GM08714 (cell line): ENCODE data around the gene MOCS2.

Experiments used
- H3K4me3 ChIP-seq: fragments of 200-500 bp; sonication (Bioruptor generic); 2 replicates; pipeline ENCODE4 v1.5.1; 2014; ENCODE audit warnings: mild to moderate bottlenecking, low read length, inconsistent platforms
- ZNF274 ChIP-seq: IDR thresholded peaks from 2 replicates; pipeline ENCODE4 v1.6.1; 2012; ENCODE audit warnings: mild to moderate bottlenecking, low read depth, low read length

MOCS2 gene

GRCh38 chr5:53084546-53085255, 24.9 kb downstream of the MOCS2 start:
- no peak for TF ChIP-seq ZNF274
- H3K4me3 ChIP-seq = no peak overlapping the region

GRCh38 chr5:53083927-53084326, 25.6 kb downstream of the MOCS2 start:
- no peak overlapping the region for H3K4me3 ChIP-seq

GRCh38 chr5:53080271-53080670, 29.3 kb downstream of the MOCS2 start:
- TF ChIP-seq ZNF274 = no peak
- H3K4me3 ChIP-seq = no peak overlapping the region

More at GRCh38 chr5:53083927-53084326, 25.6 kb downstream of the MOCS2 start:
- no peak for TF ChIP-seq ZNF274

GRCh38 chr5:53076014-53076583, 33.5 kb downstream of the MOCS2 start:
- no peak overlapping the region for H3K4me3 ChIP-seq
- TF ChIP-seq ZNF274 = no peak

GRCh38 chr5:53073348-53073747, 36.2 kb downstream of the MOCS2 start:
- no peak for TF ChIP-seq ZNF274
- H3K4me3 ChIP-seq = no peak overlapping the region

GRCh38 chr5:53071738-53072137, 37.8 kb downstream of the MOCS2 start:
- no peak for TF ChIP-seq ZNF274
- H3K4me3 ChIP-seq = no peak overlapping the region

- H3K4me3 ChIP-seq = no peak overlapping the region
- TF ChIP-seq ZNF274 = no peak
Observed at GRCh38 chr5:53071298-53071697, 38.3 kb downstream of the MOCS2 start.

DNA sequence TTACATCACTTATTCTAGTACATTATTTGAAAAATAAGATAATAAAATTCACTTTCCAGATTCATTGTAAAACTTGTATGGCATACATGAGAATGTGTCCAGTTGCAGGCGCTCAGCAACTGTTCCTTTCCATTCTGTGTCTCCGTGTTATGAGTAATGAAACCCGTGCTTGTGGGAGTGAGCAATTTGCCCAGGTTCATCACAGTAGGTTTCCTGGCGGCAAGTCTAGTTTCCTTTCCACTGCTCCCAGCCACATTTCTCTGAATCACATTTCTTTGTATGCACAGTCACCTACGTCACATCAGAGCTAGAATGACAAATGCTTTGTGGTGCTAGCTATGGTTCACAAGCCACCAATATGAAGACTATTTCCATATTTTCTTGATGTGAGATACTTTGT, 39.9 kb downstream of the MOCS2 start:
- TF ChIP-seq ZNF274 = no peak

GRCh38 chr5:53068291-53068836, 41.2 kb downstream of the MOCS2 start:
- H3K4me3 ChIP-seq = no peak overlapping the region
- no peak for TF ChIP-seq ZNF274

More for the DNA sequence above, 39.9 kb downstream of the MOCS2 start:
- H3K4me3 ChIP-seq = no peak overlapping the region

DNA sequence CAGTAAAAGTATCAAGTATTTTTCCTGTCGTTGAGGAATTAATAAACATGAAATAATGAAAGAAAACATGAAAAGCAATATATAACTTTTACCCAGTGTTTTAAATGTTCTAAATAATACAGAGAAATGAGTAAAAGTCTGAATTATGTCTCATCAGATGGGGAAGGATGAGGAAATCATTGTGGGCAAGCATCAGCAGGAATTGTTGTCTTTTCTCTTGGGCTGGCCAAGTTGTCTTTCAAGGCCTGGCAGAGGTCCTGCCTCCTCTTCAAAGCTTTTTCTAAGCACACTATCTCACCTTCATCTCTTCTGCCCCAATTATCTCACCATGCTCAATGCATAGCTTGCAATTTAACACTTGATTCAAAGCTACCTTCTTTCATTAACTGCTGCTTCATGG, 41.9 kb downstream of the MOCS2 start:
- no peak for TF ChIP-seq ZNF274
- H3K4me3 ChIP-seq = no peak overlapping the region

- no peak for TF ChIP-seq ZNF274
- no peak overlapping the region for H3K4me3 ChIP-seq
Observed at GRCh38 chr5:53066088-53066487, 43.5 kb downstream of the MOCS2 start.

DNA sequence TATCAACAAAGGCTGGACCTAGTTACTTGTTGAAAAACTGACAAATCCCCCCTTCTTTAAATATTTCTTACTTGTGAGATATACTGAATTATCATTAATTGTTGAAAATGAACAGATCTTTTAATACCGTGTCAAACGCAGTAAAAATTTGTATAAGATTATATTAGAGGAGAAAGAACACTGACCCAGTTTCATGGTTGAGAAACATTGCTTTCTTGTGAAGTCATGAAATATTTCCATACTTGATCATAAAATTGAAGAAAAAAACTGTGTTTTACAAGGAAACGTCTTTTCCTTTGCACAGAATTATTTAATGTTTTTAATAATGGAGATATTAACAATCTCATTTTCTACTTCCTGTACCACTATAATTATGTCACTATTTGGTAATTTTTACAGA, 45.8 kb downstream of the MOCS2 start:
- H3K4me3 ChIP-seq = no peak overlapping the region
- TF ChIP-seq ZNF274 = no peak

- no peak for TF ChIP-seq ZNF274
- H3K4me3 ChIP-seq = no peak overlapping the region
Observed at GRCh38 chr5:53063176-53063575, 46.4 kb downstream of the MOCS2 start.

DNA sequence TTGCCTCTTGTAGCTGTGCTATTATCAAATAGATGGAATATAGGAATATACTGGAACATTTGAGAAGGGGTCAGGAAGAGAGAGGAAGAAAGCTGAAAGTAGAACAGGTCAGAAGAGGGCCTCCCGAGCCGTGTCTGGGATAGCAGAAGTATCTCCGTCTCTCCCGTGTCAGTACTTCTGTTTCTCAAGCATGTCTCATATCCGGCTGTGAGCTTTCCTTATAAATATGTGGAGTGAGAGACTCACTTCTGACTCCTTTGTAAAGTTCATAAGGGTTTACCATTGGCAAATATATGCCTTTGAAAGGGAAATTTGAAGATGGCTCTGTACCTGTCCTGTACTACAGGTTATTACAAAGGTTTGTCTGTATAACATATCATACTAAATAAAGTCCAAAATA, 50.3 kb downstream of the MOCS2 start:
- no peak for TF ChIP-seq ZNF274
- H3K4me3 ChIP-seq = no peak overlapping the region

DNA sequence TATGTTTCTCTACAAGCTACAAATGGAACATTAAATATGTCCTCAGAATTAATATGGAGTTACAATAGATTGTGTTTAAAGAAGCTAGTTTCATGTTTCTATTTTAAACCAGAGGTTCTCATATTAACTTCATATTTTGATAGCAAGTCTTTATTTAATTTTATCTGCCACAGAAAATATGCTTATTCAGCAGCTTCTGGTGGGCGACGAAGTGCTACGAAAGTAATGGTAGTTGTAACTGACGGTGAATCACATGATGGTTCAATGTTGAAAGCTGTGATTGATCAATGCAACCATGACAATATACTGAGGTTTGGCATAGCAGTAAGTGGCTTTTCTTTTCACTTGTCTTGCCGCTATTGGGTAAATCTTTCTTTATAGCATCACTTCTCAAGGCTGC, 54.2 kb downstream of the MOCS2 start:
- H3K4me3 ChIP-seq = no peak overlapping the region
- TF ChIP-seq ZNF274 = no peak
